GM12801 (cell line): ENCODE results near the gene TAS2R20.

ENCODE experiments used
- TF ChIP-seq, protein P1 (sequence below): IDR thresholded peaks from one replicate; pipeline ENCODE4 v1.5.1; 2011; ENCODE audit warnings: control low read depth; ENCODE audit not compliant: insufficient read length; ENCODE audit errors: extremely low read depth

The TAS2R20 gene, protein sequence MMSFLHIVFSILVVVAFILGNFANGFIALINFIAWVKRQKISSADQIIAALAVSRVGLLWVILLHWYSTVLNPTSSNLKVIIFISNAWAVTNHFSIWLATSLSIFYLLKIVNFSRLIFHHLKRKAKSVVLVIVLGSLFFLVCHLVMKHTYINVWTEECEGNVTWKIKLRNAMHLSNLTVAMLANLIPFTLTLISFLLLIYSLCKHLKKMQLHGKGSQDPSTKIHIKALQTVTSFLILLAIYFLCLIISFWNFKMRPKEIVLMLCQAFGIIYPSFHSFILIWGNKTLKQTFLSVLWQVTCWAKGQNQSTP

DNA sequence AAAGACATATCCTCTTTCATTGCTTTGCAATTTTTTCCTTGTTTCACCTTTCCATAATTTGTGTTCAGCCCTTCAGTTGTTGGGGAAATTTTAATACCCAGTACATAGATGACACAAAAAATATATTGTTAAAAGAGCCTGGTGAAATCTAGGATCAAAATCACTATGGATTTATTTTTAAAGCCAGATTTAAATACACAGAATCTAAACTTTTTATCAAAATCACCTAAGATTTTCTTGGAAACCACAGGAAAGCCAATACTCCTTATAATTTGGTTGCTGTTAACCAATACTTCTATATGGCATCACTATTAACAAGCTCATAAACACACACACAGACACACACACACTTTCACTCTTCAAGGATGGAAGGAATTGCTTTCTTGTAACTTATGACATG is at the start of gene TAS2R20:
Gene TAS2R20, minus strand, starts transcription at position 101 of the 400 bp plus-strand sequence. CDS start 429 bp downstream, outside the sequence.
- TF ChIP-seq, protein P1, sequence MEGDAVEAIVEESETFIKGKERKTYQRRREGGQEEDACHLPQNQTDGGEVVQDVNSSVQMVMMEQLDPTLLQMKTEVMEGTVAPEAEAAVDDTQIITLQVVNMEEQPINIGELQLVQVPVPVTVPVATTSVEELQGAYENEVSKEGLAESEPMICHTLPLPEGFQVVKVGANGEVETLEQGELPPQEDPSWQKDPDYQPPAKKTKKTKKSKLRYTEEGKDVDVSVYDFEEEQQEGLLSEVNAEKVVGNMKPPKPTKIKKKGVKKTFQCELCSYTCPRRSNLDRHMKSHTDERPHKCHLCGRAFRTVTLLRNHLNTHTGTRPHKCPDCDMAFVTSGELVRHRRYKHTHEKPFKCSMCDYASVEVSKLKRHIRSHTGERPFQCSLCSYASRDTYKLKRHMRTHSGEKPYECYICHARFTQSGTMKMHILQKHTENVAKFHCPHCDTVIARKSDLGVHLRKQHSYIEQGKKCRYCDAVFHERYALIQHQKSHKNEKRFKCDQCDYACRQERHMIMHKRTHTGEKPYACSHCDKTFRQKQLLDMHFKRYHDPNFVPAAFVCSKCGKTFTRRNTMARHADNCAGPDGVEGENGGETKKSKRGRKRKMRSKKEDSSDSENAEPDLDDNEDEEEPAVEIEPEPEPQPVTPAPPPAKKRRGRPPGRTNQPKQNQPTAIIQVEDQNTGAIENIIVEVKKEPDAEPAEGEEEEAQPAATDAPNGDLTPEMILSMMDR = no peak

DNA sequence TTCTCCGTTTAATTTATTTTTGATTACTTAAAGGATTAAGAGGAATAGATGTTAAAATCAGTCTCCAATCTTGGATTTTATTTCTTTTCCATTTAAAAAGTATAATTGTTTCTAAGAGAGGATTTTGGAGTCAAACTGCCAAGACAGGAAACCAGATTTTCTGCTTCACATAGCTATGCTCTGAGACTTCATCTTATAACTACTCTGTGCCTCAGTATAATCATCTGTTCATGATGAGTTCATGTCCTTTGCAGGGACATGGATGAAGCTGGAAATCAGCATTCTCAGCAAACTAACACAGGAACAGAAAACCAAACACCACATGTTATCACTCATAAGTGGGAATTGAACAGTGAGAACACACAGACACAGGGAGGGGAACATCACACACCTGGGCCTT is 42.1 kb upstream of the TAS2R20 start:
- TF ChIP-seq, protein P1 = no peak

DNA sequence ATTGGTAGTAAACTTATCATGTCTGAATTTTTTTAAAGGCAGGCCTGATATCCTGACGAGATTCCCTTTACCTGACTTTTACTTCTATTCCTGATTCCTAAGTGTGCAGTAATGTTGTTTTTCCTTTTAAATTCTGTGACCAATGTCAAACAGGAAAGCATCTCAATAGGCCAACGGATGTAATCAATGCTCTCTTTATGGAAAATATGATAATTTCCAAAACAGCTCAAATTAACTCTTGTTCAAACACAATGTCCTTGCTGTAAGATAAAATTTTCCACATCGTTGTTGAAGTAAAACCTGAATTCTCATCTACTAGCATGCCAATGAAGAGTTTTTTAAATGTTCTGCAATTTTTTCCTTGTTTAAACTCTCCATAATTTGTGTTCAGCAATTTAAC is 41.1 kb upstream of the TAS2R20 start:
- TF ChIP-seq, protein P1 = no peak

DNA sequence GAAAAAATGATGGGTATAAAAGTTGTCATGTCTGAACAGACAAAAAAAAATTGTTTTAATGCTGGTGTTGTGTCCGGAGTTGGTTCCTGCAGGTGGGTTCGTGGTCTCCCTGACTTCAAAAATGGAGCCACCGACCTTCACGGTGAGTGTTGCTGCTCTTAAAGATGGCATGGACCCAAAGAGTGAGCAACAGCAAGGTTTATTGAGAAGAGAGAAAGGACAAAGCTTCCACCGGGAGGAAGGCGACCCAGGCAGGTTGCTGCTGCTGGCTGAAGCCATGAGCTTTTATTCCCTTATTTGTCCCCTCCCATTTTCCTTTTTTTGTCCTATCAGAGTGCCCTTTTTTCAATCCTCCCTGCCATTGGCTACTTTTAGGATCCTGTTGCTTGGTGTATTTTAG is 33.2 kb upstream of the TAS2R20 start, which contains the start of gene TAS2R31:
Gene TAS2R31, minus strand, starts transcription at position 101 of the 400 bp plus-strand sequence. Its CDS starts 72 bp downstream, at position 29.
- TF ChIP-seq, protein P1 = no peak

DNA sequence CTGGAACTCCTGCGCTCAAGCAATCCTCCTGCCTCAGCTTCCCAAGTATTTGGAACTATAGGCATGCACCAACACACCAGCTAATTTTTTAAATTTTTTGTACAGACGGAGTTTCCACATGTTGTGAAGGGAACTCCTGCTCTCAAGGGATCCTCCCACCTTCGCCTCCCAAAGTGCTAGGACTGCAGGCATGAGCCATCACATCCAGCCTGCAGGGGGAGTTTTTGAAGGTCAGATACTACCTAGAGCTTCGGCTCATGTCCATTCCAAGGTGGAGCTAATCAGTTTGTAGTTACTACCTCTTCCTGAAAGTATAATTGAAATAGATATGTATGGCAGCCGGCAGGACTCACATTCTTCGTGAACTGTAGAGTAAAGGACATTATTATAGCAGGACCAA is 28.0 kb upstream of the TAS2R20 start:
- TF ChIP-seq, protein P1 = no peak

DNA sequence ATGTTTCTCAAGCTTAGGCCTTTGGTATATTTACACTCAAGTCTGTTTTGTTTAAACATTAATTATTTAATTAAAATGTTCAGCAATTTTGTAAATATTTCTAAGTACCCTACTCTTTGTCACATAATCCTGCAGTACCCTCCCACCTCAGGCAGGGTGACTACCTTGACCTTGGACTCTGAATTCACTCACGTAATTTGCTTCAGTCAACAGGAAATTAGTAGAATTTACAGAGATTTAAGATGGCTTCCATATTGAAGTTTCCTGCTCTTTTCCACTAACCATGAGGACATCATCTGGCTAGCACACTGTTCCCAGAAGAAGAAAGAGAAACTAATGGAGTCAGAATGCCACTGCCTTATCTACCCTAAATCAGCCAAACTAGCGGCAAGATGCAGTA is 25.3 kb upstream of the TAS2R20 start:
- TF ChIP-seq, protein P1 = no peak

DNA sequence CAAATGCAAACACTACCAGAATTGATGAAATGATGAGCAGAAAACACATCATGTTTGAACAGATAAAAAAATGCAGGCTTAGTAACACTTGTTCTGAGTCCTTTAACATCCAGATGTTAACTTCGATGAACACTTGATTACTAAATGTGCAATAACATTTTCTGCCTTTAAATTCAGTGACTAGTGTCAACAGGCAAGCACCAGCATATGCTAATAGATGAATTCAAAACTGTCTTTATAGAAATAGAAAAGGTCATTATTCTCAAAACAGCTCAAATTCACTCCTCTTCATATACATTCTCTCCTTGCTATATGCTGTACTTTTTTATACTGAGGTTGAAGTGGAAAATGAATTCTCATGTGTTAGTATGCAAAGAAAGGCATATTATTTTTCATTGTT is 24.4 kb upstream of the TAS2R20 start, which contains the start of gene TAS2R19:
Gene TAS2R19, minus strand, starts transcription at position 101 of the 400 bp plus-strand sequence. Its CDS starts 49 bp downstream, at position 52.
- TF ChIP-seq, protein P1 = no peak
